ENCODE measurements around the gene C19orf33.
"Not testable (repeated sequence)": the region's sequence is repeated elsewhere in the genome, so short reads cannot be mapped to it uniquely, and the experiment has no call there.

C19orf33 gene

GRCh38 chr19:38303517-38304351, at the start of gene C19orf33:
C19orf33 (plus strand) TSS chr19:38304251; CDS start chr19:38304262, 11 bp downstream.
- no peak for DNase-seq

DNA sequence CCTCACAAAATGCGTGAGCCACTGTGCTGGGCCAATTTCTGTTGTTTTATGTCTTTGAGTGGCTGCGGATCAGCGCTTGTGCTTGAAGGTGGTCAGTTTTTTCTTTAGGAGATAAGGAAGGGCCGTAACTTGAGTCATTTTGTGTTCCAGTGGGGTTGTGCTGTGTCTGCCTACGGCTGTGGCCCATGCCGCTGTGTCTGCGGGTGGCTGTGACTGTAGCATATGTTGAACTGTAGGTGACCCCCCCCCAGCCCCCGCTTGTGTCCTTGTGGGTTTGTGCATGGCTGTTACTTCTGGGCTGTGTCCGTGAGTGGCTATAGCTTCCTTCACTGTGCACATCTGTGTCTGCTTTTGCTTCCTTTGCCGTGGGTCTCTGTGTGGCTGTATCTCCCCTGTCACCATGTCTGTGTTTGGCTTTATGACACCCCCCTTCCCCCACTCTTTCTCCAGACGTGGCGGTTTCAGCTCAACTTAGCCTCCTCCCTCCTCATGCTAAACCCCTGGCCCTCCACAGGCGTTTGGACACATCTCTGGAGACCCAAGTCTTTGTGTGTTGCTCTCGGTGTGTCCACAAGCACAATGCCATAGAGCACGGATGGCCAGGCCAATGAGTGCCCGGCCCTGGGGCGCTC, 48.6 kb upstream of the C19orf33 start:
- DNase-seq = no peak

GRCh38 chr19:38261942-38262341, 42.1 kb upstream of the C19orf33 start:
- DNase-seq = not testable (repeated sequence)

DNA sequence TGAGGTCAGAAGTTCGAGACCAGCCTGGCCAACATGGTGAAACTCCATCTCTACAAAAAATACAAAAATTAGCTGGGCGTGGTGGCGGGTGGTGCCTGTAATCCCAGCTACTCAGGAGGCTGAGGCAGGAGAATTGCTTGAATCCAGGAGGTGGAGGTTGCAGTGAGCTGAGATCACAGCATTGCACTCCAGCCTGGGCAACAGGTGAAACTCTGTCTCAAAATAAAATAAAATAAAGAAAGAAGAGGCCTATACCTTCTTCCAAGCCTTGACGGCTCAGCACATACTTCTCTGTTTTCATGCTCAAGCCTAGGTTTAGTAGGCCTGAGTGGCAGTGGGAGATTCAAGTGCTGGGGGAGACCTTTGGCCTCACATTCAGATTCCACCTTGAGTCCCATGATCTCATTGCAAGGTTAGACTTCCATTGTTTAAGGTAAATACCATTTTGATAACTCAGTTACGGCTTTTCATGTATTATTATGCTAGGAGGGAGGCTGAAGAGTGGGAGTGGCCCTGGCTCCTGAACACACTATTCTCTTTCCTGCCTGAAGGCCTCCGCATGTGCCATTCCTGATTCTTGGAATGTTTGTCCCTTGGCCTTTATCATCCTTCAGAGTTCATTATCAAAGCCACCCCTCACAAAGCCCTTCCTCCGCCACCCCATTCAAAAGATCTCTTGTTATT, 41.3 kb upstream of the C19orf33 start:
- no peak for DNase-seq

- DNase-seq = peak; percentile 88
Observed at GRCh38 chr19:38263689-38264485, 40.2 kb upstream of the C19orf33 start.

DNA sequence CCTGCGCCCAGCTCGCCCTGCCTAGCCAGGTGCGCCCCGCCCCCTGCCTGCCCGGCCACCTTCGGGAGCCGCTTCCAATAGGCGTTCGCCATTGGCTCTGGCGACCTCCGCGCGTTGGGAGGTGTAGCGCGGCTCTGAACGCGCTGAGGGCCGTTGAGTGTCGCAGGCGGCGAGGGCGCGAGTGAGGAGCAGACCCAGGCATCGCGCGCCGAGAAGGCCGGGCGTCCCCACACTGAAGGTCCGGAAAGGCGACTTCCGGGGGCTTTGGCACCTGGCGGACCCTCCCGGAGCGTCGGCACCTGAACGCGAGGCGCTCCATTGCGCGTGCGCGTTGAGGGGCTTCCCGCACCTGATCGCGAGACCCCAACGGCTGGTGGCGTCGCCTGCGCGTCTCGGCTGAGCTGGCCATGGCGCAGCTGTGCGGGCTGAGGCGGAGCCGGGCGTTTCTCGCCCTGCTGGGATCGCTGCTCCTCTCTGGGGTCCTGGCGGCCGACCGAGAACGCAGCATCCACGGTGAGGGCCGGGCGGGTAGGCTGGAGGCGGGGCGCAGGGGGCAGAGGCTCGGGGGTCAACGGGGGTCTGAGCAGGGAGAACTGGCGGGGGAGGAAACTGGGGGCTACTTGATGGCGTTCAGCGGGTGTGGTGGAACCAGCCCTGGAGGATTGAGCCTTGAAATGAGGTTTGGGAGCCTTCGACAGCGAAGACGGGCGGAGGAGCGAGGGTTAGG, 39.4 kb upstream of the C19orf33 start, which contains the start of gene SPINT2:
SPINT2 (plus strand) TSS at position 88 of the 727 bp plus-strand sequence; CDS start at position 408, 320 bp downstream.
- DNase-seq = peak; percentile 71

DNA sequence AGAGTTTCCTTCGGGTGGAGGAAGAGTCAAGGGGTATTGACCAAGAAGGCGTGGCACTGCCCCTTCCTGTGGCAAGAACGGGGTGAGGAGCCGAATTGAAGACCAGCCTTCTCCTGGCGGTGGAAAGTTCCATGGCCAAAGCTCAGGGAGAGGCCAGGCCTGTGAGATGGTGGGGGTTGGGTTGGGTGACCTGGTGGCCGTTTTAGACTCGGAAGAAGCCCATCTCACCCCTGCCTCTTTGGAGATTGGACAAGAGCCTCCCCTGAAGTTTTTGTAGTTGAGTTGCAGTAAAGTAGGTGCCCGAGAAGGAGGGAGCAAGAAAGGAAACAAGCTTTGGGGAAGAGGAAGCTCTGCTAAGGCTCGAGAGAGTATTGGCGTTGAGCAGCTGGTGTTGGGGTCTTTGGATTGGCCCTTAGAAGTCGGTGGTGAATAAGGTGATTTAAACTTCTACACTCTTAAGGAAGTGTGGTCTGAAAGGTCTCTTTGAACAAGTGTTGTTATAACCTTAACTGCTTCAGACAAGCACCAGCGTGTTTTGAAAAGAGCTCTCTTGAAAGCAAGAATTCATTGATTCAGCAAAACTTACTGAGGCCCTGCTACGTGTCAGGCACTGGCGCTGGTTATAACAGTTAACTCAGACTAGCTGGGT, 38.7 kb upstream of the C19orf33 start:
- no peak for DNase-seq

DNA sequence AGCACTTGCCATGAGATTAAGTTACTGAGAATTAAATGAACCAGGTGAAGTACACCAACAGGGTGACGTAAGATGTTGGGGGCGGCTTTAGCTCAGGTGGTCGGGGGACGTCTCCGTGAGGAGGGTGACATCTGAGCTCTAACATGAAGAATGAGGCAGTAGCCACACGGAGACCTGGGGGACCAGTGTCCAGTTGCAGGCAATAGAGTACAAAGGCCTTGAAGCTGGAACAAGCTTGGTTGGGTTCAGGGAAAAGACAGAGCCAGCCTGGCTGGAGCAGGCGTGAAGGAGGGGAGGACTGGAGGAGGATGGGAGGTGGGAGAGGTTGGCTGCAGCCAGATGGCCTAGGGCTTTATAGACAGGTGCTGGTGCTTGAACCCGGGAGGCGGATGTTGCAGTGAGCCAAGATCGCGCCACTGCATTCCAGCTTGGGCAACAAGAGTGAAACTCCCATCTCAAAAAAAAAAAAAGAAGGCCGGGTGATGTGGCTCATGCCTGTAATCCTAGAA, 38.1 kb upstream of the C19orf33 start:
- DNase-seq = no peak

DNA sequence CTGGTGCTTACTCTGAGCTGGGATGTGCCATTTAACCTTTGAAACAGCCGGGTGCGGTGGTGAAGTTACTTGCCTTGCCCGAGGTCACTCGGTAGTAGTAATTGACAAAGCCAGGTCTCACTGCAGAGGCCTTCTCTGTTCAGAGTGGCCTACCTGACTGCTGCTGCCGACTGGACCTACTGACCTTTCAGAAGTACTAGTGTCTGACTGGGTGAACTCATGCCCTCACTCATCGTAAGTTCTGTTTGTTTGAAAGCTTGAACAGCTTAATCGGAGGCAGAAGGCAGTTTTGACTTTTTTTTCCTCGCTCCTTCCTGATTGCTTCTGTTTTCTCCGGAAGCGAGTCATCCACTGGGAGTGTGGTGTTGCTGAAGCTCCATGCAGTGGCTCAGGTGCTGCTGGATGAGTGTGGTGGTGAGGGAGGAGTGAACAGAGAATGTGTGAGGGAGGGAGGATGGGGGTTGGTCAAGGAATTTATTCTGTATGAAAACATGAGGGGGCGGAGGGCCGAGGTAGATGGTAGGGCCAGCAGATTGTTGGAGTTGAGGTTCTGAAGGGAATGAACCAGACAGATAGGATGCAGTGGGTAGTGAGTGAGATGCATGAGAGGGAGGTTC, 37.0 kb upstream of the C19orf33 start:
- no peak for DNase-seq

- no peak for DNase-seq
Observed at GRCh38 chr19:38267761-38268483, 36.1 kb upstream of the C19orf33 start.

DNA sequence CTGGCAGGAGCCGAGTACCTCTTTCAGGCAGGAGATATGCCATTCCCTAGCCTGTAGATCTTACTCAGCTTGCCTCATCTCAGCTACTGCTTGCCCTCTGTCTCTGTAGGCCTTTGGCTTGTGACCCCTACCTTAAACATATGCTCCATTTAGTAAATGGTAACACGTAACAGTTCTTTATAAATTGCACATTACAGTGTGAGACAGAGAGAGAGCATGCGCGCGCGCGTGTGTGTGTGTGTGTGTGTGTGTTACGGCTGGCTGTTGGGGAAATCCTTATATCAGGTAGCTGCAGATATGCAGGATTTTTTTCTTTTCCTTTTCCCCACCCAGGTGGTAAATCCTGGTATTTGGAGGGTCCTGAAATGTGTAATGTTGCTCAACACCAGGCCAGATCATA, 35.5 kb upstream of the C19orf33 start:
- DNase-seq = no peak

GRCh38 chr19:38270587-38271167, 33.4 kb upstream of the C19orf33 start:
- DNase-seq = no peak

DNA sequence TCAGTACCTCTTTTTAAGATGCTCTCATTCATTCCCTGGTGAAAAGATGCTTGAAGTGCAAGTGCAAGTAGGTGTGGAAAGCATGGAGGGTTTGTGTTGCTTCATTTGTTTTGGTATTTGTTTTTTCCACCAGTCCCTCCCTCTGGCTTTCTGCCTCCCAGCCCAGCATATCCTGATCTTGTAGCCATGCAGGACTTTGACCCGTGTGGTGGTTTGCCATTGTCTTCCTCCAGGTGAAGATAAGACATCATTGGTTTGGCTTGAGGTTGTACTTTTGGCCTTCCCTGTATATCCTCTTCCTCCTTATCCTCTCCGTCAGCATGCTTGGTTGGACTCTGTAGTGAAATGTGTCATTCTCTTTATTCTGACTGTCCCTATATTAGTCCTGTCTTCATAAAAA, 30.6 kb upstream of the C19orf33 start:
- DNase-seq = no peak

- no peak for DNase-seq
Observed at GRCh38 chr19:38274739-38275138, 29.3 kb upstream of the C19orf33 start.

DNA sequence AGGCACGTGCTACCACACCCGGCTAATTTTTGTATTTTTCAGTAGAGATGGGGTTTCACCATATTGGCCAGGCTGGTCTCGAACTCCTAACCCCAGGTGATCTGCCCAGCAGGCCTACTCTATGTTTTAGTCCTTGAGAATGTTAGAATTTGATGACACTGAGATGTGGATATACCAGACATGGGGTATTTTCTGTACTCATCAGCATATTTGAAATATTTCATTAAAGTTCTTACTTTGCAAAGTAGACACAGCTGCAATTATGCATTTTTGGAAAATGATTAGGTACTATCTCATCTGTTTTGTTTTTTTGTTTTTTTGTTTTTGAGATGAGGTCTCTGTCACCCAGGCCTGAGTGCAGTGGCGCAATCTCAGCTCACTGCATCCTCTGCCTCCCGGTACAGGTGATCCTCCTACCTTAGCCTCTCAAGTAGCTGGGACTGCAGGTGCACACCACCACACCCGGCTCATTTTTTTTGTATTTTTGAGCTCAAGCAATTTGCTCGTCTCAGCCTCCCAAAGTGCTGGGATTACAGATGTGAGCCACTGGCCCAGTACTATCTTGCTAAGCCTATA, 27.0 kb upstream of the C19orf33 start:
- no peak for DNase-seq

GRCh38 chr19:38277549-38277948, 26.5 kb upstream of the C19orf33 start:
- DNase-seq = no peak

DNA sequence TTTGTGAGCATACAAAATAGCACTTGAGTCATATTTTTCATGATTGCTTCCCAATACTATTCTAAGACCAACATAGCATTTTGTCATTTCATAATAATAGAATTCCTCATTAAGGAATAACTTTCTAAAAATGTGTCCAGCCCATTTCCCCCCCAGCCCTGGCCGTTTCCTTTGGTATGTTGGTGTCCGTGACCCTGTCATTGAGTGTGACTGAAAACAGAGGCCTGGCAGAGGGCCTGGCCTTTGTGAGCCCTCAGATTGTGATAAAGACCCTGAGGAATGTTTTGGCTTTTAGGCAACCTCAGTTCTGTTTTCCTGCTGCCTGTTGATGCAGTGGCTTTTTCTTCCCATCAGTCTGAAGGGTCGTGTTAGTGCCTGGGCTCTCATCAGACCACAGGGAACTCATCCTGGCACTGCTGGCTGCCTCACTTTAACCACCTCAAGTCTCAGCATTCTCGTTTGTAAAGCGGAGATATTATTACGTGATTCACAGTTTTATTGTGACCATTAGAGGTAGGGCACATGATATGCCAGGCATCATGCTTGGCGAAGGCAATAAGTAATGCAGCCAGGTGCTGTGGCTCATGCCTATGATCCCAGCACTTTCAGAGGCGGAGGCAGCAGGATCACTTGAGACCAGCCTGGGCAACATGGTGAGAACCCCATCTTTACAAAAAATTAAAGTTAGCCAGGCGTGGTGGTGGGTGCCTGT, 25.9 kb upstream of the C19orf33 start:
- DNase-seq = no peak

DNA sequence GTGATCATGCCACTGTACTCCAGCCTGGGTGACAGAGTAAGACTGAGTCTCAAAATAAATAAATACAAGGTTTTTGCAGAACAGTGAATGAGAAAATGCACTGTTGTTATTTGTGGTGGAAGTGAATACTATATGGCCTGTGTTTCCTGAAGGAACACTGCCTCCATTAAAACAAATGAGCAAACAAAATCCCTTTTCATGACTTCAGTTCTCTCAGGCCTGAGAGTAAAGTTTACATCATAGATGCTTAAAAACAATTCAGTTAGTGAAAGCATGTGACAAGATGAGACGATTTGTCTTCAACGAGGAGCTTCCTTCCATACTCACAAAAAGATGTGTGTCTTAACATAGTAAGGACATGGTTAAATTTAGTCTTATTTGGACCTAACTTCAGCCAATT, 25.3 kb upstream of the C19orf33 start:
- DNase-seq = no peak

Measured in CD4-positive, alpha-beta T cell treated with Interleukin-15 for 1 hour (primary cell).